Frontal cortex (tissue), 4 donors: ENCODE measurements around the gene NEURL3. TPM values are rescaled to one million over a fixed set of nuclear protein-coding genes. Genes with fewer than 3 reads are reported as not detected.
"Not testable (repeated sequence)": the region's sequence is repeated elsewhere in the genome, so short reads cannot be mapped to it uniquely, and the experiment has no call there.

Experiments
- DNase-seq, 2 donors: peaks; one replicate each; pipeline ENCODE4 v3.0.0; 2012; ENCODE audit warnings: low spot score in 2 of 2
- FAIRE-seq: peaks from 2 replicates; lab custom pipeline; 2012; peaks lifted over from hg19 to GRCh38; lab: Jason Lieb, UNC
- total RNA-seq: library from RNA; depleted of rRNA; stranded (reverse); fragments of >200 nt; gene quantifications from one replicate; pipeline ENCODE4 v1.2.3, GENCODE V29; 2014
- donor health status: control.
- donor health status: control.
- donor health status: control.

NEURL3 gene
- total RNA-seq, 1 donor from 2014 or later, result not detected

DNA sequence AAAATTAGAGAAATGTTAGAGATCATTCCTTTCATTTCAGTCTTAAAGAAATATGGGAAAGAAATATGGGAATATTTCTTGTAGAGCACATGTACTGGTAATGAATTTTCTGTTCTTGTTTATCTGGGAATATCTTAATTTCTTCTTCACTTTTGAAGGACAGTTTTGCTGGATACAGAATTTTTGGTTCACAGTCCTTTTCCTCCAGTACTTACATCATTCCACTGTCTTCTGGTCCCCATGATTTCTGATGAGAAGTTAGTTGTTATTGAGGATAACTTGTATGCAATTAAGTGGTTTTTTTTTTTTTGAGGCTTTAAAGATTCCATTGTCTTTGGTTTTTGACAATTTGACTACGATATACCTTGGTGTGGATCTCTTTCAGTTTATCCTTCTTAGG is 11.0 kb downstream of the NEURL3 start:
- no peak for FAIRE-seq
- no peak for DNase-seq

DNA sequence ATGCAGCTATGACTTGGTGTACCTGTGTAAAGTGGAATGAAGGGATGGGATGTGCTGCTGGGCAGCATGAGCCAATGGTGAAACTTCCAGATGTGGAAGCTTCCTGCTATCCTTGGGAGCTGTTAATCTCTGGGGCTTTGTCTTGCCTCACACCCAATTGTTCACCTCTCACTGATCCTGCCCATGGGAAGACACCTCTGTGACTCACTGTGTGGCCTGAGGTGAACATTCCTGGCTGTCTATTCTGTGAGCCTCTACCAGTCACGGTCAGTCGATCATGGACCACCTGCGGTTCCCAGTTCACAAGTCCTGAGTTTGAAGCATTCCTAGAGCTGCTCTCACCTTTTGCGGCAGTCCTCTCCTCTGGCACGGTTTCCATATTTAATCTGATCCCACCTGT is 12.1 kb downstream of the NEURL3 start:
- no peak for FAIRE-seq
- no peak for DNase-seq

DNA sequence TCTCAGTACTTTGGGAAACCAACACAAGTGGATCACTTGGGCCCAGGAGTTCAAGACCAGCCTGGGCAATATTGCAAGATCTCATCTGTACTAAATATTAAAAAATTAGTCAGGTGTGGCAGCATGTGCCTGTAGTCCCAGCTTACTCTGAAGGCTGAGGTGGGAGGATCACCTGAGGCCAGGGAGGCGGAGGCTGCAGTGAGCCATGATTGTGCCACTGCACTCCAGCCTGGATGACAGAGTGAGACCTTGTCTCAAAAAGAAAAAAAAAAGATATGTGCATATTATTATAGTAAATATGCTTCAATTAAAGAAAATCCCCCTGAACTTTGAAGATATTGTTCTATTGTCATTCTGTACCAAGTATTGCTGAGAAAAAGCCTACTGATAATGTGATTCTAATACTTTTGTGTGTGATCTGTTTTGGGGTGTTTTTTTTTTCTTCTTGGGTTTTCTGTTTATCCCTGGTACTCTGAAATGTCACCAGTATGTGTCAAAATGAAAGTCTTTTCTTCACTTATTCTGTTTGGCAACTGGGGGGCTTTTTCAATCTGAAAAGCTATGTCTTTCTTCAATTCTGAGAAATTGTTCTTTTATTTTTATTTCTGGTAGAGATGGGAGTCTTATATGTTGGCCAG is 13.2 kb downstream of the NEURL3 start:
- no peak for FAIRE-seq

DNA sequence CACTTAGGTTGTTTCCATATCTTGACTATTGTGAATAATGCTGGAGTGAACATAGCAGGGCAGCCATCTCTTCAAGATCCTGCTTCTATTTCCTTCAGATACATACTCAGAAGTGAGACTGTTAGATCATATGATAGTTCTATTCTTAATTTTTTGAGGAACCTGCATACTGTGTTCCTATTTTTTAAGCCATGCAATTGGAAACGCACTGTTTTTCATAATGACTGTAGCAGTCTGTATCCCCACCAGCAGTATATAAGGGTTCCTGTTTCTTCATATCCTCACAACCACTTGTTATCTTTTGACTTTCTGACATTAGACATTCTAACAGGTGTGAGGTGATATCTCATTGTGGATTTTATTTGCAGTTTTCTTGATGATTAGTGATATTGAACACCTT is 15.5 kb downstream of the NEURL3 start:
- FAIRE-seq, result no peak

More for the DNA sequence above, 13.2 kb downstream of the NEURL3 start:
- DNase-seq, result no peak

DNA sequence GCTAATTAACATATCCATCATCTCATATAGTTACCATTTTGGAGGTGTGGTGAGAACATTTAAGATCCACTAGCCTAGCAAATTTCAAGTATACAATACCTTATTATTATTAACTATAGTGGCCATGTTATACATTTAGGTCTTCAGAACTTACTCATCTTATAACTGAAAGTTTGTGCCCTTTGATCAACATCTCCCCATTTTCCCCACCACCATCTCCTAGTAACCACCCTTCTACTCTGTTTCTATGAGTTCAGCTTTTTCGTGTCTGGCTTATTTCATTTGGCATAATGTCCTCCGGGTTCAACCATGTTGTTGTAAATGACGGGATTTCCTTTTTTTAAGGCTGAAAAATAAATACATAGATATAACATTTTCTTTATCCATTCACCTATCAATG is 15.9 kb downstream of the NEURL3 start:
- DNase-seq (no peak), FAIRE-seq (no peak)

More for the DNA sequence above, 15.5 kb downstream of the NEURL3 start:
- no peak for DNase-seq

DNA sequence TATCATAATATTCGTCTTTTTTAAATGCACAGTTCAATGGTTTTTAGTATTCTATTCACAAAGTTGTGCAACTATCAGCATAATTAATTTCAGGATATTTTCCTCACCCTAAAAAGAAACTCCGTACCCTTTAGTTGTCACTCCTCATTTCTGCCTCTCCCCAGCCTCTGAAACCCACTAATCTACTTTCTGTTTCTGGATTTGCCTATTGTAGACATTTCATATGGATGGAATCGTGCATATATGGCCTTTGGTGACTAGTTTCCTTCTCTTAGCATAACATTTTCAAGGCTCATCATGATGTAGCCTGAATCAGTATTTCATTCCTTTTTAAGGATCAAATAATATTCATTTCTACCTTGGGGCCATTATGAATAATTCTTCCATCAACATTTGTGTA is 18.5 kb downstream of the NEURL3 start:
- DNase-seq (no peak), FAIRE-seq (no peak)

DNA sequence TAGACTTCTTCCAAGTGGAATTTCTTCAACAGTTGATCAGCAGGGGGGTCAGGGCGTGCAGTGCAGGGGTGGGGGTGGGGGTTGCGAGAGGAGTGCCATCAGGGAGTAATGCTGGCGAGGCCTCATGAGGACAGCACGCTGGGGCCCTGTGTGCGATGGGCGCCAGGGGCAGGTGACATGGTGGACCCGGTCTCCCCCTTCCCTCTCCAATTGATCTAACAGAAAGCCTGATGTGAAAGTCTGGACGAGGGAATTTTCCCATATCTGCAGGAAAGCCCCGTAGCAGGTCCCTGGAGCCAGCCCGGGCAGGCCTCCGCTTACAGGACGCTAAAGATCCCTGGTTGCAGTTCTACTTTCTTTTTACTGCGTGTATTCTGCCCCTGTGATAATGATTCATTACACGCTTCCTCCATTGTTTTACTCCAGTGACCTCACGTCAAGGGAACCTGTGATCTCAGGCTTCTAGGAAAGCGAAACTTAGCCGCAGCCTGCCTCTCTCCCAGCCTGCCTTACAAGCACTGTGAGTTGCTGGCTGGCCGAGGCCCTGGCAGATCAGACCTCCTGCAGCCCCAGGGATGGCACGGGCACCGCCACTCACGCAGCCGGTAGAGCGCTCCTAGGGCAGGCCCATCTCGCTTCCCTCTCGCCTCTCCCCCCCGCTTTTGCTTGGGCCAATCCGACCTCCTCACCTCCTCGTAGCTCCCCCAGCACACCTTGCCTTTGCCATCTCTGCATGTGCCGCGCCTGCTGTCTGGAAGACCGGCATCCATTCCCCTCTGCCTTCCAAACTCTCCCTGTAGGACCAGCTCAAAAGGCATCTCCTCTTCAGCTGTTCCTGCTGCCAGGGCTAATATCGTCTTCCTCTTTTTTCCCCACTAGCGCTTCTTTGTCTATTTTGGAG is 19.2 kb downstream of the NEURL3 start:
- FAIRE-seq (no peak), DNase-seq (peak in 1 of 2 donors; percentile 63)

DNA sequence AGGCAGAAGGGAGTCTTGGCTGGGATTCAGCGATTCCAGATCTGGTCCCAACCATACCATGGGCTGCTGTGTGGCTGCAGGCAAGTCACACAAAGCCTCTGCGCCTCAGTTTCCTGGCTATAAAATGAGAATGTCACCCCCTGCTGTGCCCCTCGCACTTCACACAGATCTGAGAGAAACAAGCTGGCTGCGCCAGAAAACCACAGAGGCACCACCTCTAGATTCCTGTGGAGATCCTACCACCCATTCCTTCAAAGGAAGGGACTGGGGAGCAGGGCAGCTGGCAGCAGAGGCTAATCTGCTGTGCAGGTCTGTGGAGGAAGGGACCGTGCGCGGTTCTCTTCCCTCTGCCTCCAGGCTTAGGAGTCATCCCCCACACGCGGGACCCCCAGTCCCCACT is 19.8 kb downstream of the NEURL3 start:
- FAIRE-seq, result no peak

DNA sequence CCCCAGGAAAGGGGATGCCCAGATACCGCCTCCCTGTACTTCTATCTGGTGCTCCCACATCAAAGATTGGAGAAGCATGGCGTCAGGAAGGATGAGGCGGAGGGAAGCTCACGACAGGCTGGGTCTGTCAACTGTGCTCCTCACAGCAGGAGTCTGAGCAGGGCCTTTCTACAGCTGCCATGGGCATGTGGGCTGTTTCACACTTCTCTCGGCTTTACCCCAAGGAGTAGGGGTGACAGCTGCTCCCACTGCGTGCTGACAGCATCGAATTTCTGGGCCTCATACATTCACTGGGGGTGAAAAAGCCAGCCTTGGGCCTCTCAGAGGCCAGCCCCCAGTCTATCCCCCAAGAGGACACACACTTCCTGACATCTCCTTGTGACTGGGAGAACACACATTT is 21.1 kb downstream of the NEURL3 start:
- FAIRE-seq, result no peak
- DNase-seq, result no peak

More for the DNA sequence above, 19.8 kb downstream of the NEURL3 start:
- no peak for DNase-seq

DNA sequence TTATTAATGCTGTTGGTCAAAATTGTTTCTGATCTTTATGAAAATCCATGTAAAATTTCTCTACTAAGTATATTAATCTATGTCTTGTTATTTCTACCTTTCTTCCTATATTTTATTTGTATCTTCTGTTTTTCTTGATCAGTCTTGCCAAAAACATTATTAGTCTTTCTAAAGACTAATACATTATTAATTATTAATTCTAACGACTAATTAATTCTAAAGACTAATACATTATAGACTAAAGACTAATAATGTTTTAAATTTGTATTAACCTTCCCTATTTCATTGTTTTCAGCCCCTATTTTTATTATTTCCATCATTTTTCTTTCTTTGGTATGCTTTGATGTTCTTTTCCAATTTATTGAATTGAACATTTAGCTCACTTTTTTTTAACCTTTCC is 27.7 kb downstream of the NEURL3 start:
- DNase-seq, result no peak
- FAIRE-seq, result peak; percentile 43

DNA sequence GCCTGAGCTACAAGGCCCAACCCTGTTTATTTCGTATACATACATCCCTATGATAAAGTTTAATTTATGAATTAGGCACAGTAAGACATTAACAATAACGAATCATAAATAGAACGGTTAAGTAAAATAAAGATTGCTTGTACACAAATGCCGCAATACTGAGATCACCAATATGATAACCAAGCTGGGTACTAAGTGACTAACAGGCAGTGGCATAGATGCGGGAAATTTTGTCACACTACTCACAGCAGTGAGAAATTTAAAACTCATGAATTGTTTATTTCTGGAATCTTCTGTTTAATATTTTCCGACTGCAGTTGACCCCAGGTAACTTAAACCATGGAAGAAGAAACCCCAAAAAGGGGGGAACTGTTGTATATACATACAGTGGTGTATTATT is 33.4 kb downstream of the NEURL3 start:
- DNase-seq (no peak), FAIRE-seq (no peak)

DNA sequence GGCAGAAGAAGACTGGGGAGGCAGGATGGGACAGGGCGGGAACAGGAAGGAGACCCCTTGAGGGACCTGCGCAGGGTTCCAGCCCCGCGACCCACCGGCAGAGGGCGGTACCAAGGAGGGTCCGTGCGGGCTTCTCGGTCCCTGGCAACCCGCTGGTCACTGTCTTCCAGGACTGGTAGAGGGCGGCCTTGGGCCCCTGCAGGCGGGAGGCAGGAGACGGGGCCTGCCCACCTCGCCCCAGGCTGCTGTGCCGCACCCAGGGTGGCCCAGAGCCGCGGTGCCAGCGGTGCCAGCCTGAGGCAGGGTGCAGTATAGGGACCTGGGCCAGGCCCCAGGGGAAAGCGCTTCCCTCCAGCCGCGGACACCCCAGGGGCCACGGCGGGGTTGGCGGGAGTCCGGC is 34.5 kb downstream of the NEURL3 start:
- FAIRE-seq (no peak), DNase-seq (peak in 1 of 2 donors; percentile 59)

DNA sequence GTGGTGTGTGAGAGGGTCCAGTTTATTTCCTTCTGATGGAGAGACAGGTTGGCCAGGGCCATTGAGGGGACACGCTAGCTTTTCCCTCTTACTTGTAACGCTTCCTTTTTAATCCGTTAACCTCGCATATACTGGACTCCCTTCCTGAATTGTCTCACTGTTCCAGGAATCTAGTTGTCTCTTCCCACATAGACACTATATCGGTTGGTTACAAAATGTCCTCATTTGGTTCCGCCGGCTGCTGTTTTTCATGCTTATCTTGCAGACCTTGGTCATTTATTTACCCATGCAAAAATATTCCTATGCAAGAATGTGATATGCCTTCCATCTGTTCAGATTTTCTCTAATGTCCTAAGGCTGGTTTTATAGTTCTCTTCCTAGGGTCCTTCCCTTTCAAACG is 35.0 kb downstream of the NEURL3 start:
- DNase-seq (no peak), FAIRE-seq (no peak)

DNA sequence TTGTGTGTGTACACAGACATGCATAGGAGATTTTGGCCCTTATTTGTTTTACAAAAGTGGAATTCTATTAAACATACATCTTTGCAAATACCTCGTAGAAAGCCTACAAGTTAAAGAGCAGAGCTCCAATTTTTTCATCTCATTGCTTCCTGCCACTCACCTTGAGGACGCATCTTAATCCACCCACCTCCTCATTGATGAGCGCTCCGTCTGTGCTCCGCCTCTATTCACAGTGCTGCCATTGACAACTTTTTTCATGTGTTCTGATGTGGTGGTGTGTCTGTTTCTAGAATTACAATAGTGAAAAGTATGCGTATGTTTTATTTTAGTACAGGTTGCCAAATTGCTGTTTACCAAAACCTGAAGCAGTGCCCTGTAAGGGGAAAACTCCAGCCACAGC is 36.3 kb downstream of the NEURL3 start:
- no peak for DNase-seq
- no peak for FAIRE-seq

DNA sequence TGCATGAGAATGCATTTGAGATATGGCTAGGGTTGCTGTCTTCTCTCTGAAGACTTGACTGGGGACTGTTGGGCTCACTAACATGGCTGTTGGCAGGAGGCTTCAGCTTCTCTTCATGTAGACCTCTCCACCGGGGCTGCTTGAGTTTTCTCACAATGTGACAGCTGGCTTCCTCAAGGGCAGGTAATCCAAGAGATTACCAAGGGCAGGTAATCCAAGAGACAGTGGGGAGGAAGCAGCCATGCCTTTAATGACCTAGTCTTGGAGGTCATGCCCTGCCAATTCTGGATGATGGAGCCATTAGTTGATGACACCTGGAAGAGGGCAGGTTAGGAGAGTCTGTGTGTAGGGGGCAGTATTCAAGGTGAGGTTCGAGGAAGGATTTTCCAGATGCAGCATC is 40.5 kb downstream of the NEURL3 start:
- no peak for FAIRE-seq
- no peak for DNase-seq

DNA sequence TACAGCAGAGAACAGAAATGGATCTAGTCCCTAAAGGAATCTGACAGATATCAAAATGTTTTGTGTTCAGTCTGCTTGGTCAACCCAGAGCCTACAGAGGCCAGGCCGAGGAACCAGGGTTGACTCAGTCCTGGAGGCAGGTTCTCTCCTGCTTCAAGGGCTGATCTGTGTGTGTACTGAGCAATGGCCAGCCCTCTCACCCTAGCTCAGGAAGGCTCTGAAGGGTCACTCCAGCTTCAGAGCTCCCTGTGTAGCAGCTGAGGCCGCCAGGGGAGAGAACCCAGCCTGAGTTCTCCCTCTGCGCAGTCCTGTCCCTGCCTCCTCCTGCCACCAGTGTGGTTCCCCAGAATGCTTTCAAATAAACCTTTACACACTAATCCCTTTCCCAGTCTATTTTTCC is 41.1 kb downstream of the NEURL3 start:
- no peak for DNase-seq
- no peak for FAIRE-seq

DNA sequence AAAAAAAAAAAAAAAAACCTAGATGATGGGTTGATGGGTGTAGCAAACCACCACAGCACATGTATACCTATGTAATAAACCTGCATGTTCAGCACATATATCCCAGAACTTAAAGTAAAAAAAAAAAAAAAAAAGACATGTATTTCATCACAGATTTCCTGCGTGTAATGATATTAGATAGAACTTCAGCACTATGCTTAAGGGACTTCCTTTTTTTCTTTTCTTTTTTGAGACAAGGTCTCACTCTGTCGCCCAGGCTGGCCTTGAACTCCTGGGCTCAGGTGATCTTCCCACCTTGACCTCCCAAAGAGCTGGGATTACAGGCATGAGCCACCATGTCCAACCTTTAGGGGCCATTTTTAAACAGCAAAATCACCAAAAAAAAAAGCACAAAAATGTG is 42.0 kb downstream of the NEURL3 start:
- DNase-seq (no peak), FAIRE-seq (no peak)

DNA sequence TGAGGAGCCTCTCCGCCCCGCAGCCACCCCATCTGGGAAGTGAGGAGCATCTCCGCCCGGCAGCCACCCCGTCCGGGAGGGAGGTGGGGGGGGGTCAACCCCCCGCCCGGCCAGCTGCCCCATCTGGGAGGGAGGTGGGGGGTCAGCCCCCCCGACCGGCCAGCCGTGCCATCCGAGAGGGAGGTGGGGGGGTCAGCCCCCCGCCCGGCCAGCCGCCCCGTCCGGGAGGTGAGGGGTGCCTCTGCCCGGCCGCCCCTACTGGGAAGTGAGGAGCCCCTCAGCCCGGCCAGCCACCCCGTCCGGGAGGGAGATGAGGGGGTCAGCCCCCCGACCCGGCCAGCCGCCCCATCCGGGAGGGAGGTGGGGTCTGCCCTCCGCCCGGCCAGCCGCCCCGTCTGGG is 43.5 kb downstream of the NEURL3 start:
- not testable (repeated sequence) for FAIRE-seq, DNase-seq

DNA sequence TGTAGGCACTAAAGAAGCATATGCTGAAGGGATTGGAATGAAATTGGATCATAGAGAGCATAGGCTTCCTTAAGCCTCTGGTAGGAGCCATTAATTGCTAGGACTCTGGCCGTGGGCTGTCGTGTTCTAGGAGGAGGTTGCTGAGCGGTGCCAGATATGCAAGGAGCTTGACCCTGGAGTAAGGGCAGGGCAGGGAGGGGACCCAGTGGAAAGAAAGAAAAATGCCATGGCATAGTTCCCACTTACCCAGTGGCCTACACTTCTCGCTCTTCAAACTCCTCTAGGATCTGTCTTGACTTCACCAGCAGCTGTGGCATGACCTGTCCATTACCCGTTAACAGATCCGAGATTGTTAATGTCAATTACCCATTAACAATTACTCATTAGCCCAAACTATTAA is 53.1 kb downstream of the NEURL3 start:
- DNase-seq (no peak), FAIRE-seq (no peak)

DNA sequence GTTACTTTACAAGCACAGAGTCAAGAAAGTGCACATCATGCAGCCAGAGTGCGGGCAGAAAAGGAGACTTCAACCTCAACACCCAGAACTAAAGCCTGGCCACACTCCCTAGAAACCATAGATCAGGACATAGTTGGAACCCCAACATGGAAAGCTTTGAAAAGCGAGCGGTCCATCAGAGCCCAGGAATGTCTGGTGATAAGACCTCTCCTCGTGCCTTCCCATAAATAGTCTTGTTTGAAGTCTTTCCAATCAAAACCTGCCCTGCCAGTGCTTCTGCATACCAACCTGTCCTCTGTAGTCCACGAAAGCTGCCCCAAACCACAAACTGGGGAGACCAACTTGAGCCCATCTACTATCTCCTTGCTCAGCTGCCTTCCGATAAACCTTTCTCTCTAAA is 55.5 kb downstream of the NEURL3 start:
- no peak for DNase-seq
- FAIRE-seq, result no peak

DNA sequence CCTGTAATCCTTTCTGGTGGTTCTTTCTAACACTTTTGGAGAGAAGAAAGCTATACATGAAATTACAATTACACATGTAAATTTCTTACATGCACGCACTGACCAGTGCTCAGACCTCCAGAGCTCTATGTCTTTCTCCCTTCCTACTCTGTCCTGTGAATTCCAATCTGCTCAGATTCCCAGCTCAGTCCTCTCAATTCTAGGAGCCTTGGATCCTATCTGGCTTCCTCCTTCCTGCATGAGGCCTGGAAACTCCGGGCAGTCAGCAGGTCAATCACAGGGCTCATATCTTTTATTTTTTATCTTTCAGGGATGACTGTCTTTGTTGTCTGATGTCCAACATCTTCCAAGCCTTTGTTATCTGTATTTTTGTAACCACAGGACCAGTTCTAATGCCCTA is 56.0 kb downstream of the NEURL3 start:
- DNase-seq, result no peak
- no peak for FAIRE-seq
